Colonic mucosa (tissue), 4 donors: Measurements from ENCODE around the gene FMOD. TPM values are rescaled to one million over a fixed set of nuclear protein-coding genes. Genes with fewer than 3 reads are reported as not detected.

Experiments used
- DNase-seq: peaks from one replicate; pipeline ENCODE4 v3.0.0-alpha.2; 2020
- H3K27ac ChIP-seq: fragments of 200-600 bp; one replicate; pipeline ENCODE4 v1.8.0; 2021
- H3K27me3 ChIP-seq: fragments of 200-600 bp; one replicate; pipeline ENCODE4 v1.8.0; 2021
- H3K36me3 ChIP-seq: fragments of 200-600 bp; one replicate; pipeline ENCODE4 v1.8.0; 2021
- H3K4me1 ChIP-seq: fragments of 200-600 bp; one replicate; pipeline ENCODE4 v1.8.0; 2021; ENCODE audit warnings: mild to moderate bottlenecking
- H3K4me3 ChIP-seq: fragments of 200-600 bp; one replicate; pipeline ENCODE4 v1.8.0; 2021
- H3K9ac ChIP-seq, 2 donors: one replicate each; pipeline ENCODE4 v1.7.0; 2013; ENCODE audit warnings: control low read depth in 2 of 2, low read depth in 2 of 2, low read length in 2 of 2
- H3K9me3 ChIP-seq: fragments of 200-600 bp; one replicate; pipeline ENCODE4 v1.8.0; 2021
- CTCF ChIP-seq: fragments of 200-600 bp; IDR thresholded peaks from one replicate; pipeline ENCODE4 v1.8.0; 2022; ENCODE audit warnings: antibody characterized with exemption, mild to moderate bottlenecking
- intact Hi-C: fragments of 100-400 bp; cut with DNase I; formaldehyde crosslinking; loops from one replicate; pipeline ENCODE4 v1.14.1; 2022
- total RNA-seq, 2 donors: library from RNA; stranded (reverse); fragmentation: NEBNext Ultra II Directional in 1 of 2; extraction: Animal tissue kit (Norgen Biotek cat#: 25700) in 1 of 2; gene quantifications; one replicate each; pipeline ENCODE4 v1.2.1, GENCODE V29; 2021
- donor health status: healthy.
- donor health status: DM: no; HTN: no; CAD: no.
- donor health status: DM: no; HTN: no; CAD: no.

Gene FMOD
- total RNA-seq, 2 donors from 2014 or later: 38.6 to 49.3 TPM

GRCh38 chr1:203349773-203350524 is 973 bp downstream of the FMOD start:
- H3K4me1 ChIP-seq: no peaks in the 10 kb centered on the region
- H3K9me3 ChIP-seq: no peaks in the 10 kb centered on the region
- no peaks in the 10 kb centered on the region for H3K36me3 ChIP-seq
- H3K9ac ChIP-seq: no peak overlapping the region
- DNase-seq: no peak
- no peaks in the 10 kb centered on the region for H3K27me3 ChIP-seq
- H3K27ac ChIP-seq: no peak overlapping the region
- no peak for TF ChIP-seq CTCF
- intact Hi-C loops: loop anchor here (10.0 kb wide), 1 partner anchor 355 kb away; no protein-coding TSS in a partner anchor
- H3K4me3 ChIP-seq: no peak overlapping the region

- no peak for TF ChIP-seq CTCF
- Histone ChIP-seq H3K36me3 (no peaks in the 10 kb centered on the region), H3K27me3 (no peaks in the 10 kb centered on the region), H3K9ac (no peak overlapping the region), H3K27ac (no peak overlapping the region), H3K4me1 (no peaks in the 10 kb centered on the region), H3K4me3 (no peak overlapping the region), H3K9me3 (no peaks in the 10 kb centered on the region)
- DNase-seq: no peak
- intact Hi-C loops: no loop called here
Observed at GRCh38 chr1:203349166-203349565, 1.8 kb downstream of the FMOD start.

- Histone ChIP-seq H3K4me3 (no peak overlapping the region), H3K9me3 (no peaks in the 10 kb centered on the region), H3K36me3 (no peaks in the 10 kb centered on the region), H3K27ac (no peak overlapping the region), H3K9ac (no peak overlapping the region), H3K4me1 (no peaks in the 10 kb centered on the region), H3K27me3 (no peaks in the 10 kb centered on the region)
- no peak for DNase-seq
- TF ChIP-seq CTCF: no peak
- intact Hi-C loops: no loop called here
Observed at GRCh38 chr1:203346769-203347102, 4.2 kb downstream of the FMOD start.

GRCh38 chr1:203346060-203346768 is 4.7 kb downstream of the FMOD start:
- no peaks in the 10 kb centered on the region for H3K4me1 ChIP-seq
- H3K27ac ChIP-seq: no peak overlapping the region
- TF ChIP-seq CTCF: no peak
- no peaks in the 10 kb centered on the region for H3K9me3 ChIP-seq
- H3K27me3 ChIP-seq: no peaks in the 10 kb centered on the region
- no peaks in the 10 kb centered on the region for H3K36me3 ChIP-seq
- H3K9ac ChIP-seq: no peak overlapping the region
- intact Hi-C loops: no loop called here
- no peak for DNase-seq
- H3K4me3 ChIP-seq: no peak overlapping the region

GRCh38 chr1:203343956-203344754 is 6.8 kb downstream of the FMOD start:
- no peak for TF ChIP-seq CTCF
- Histone ChIP-seq H3K27ac (no peak overlapping the region), H3K36me3 (no peaks in the 10 kb centered on the region), H3K9me3 (no peaks in the 10 kb centered on the region), H3K4me3 (no peak overlapping the region), H3K9ac (no peak overlapping the region), H3K27me3 (no peaks in the 10 kb centered on the region), H3K4me1 (no peaks in the 10 kb centered on the region)
- intact Hi-C loops: no loop called here
- no peak for DNase-seq
